ENCODE measurements around the gene AHRR.

GRCh38 chr5:403995-404394 lies 82.5 kb downstream of the AHRR start:
- no peak for TF ChIP-seq CTCF (conservative IDR thresholded peaks at IDR 0.05 in 1 of 2, IDR thresholded peaks at IDR 0.05 in 1 of 2; ENCODE audit: low read depth in 1 of 2, low read length in 2 of 2)
- TF ChIP-seq EZH2 (IDR thresholded peaks at IDR 0.05; ENCODE audit: low read length, missing control alignments): no peak

All from fibroblast of lung (primary cell).